A549 (cell line): ENCODE results near the gene AFF3. TPM values are rescaled to one million over a fixed set of nuclear protein-coding genes. Genes with fewer than 3 reads are reported as not detected.

Source experiments
- ATAC-seq, 2 experiments: fragments of 200-7000 bp in 1 of 2; fragments of >200 bp in 1 of 2; cut with Nextera tagmentation in 1 of 2; cut with Tn5 transposase in 1 of 2; 3 replicates each; pipeline versions ENCODE4 v1.8.0 to v1.9.1; 2018 to 2020; ENCODE audit warnings: mild to moderate bottlenecking in 1 of 2, moderate library complexity in 1 of 2
- CTCF ChIA-PET: fragments of 300-600 bp; sonication (Branson Sonifier 250); formaldehyde crosslinking; extraction: SDS; loops from one replicate; lab custom pipeline; 2021; ENCODE audit warnings: antibody characterized with exemption, inconsistent platforms; lab: Yijun Ruan, JAX
- POLR2A ChIA-PET: fragments of 350-600 bp; formaldehyde crosslinking; extraction: SDS; loops from one replicate; lab custom pipeline; 2021; ENCODE audit warnings: antibody characterized with exemption, inconsistent platforms; lab: Yijun Ruan, JAX
- DNase-seq, 2 experiments: peaks; one replicate each; pipeline versions ENCODE4 v3.0.0 to v3.0.0-alpha.2; 2011 to 2016; ENCODE audit warnings: low read depth in 1 of 2, low spot score in 1 of 2
- FAIRE-seq: peaks from 2 replicates; lab custom pipeline; 2011; peaks lifted over from hg19 to GRCh38; lab: Jason Lieb, UNC
- H3K27ac ChIP-seq, 2 experiments: fragments of >200 bp; sonication (Bioruptor Twin); formaldehyde crosslinking; 3 replicates each; pipeline ENCODE4 v1.5.1; 2016 to 2017
- H3K4me1 ChIP-seq: fragments of >200 bp; sonication (Bioruptor Twin); formaldehyde crosslinking; 3 replicates; pipeline ENCODE4 v1.6.1; 2016
- H3K4me2 ChIP-seq: fragments of >200 bp; sonication (Bioruptor Twin); formaldehyde crosslinking; 3 replicates; pipeline ENCODE4 v1.6.1; 2016
- H3K4me3 ChIP-seq: fragments of >200 bp; sonication (Bioruptor Twin); formaldehyde crosslinking; 3 replicates; pipeline ENCODE4 v1.5.1; 2016
- H3K9me3 ChIP-seq: fragments of >200 bp; sonication (Bioruptor Twin); formaldehyde crosslinking; 3 replicates; pipeline ENCODE4 v1.6.1; 2016
- BCL3 ChIP-seq: fragments of >200 bp; sonication (Bioruptor Twin); formaldehyde crosslinking; IDR thresholded peaks from 3 replicates; pipeline ENCODE4 v1.6.1; 2016
- BHLHE40 ChIP-seq: IDR thresholded peaks from 2 replicates; pipeline ENCODE4 v1.6.1; 2012; ENCODE audit warnings: low read depth, low read length, inconsistent platforms
- CBX2 ChIP-seq: fragments of 200-600 bp; sonication (generic); IDR thresholded peaks from 2 replicates; pipeline ENCODE4 v1.6.1; 2016; ENCODE audit warnings: low read depth, mild to moderate bottlenecking, borderline replicate concordance
- CBX8 ChIP-seq: fragments of 200-600 bp; sonication (generic); IDR thresholded peaks from 2 replicates; pipeline ENCODE4 v1.6.1; 2016
- CHD2 ChIP-seq: fragments of 150-350 bp; IDR thresholded peaks from 2 replicates; pipeline ENCODE4 v1.6.1; 2014; ENCODE audit warnings: low read length; ENCODE audit not compliant: partially characterized antibody
- CTCF ChIP-seq: fragments of >200 bp; sonication (Bioruptor Twin); formaldehyde crosslinking; IDR thresholded peaks from 3 replicates; pipeline ENCODE4 v1.5.1; 2016
- ELK1 ChIP-seq: fragments of 150-350 bp; IDR thresholded peaks from 2 replicates; pipeline ENCODE4 v1.6.1; 2014; ENCODE audit warnings: low read depth, mild to moderate bottlenecking, low read length
- EP300 ChIP-seq, 2 experiments: fragments of >200 bp; sonication (Bioruptor Twin); formaldehyde crosslinking; IDR thresholded peaks; 2 replicates in 1 of 2; 3 replicates in 1 of 2; pipeline ENCODE4 v1.6.1; 2016 to 2017
- ESRRA ChIP-seq: fragments of 150-350 bp; IDR thresholded peaks from 2 replicates; pipeline ENCODE4 v1.6.1; 2014; ENCODE audit warnings: mild to moderate bottlenecking, low read length, borderline replicate concordance
- FOSL2 ChIP-seq, 2 experiments: fragments of 450-650 bp in 1 of 2; fragments of >200 bp in 1 of 2; sonication (Bioruptor Twin) in 1 of 2; formaldehyde crosslinking; IDR thresholded peaks; 2 replicates each; pipeline versions ENCODE4 v1.5.0 to v1.6.1; 2016 to 2020; ENCODE audit warnings: mild to moderate bottlenecking in 1 of 2, moderate library complexity in 1 of 2
- GATA3 ChIP-seq: IDR thresholded peaks from 2 replicates; pipeline ENCODE4 v1.6.1; 2012; ENCODE audit warnings: borderline replicate concordance
- HOXB13 ChIP-seq: fragments of 250-450 bp; sonication (Bioruptor Pico); IDR thresholded peaks from 2 replicates; pipeline ENCODE4 v1.5.0; 2020; ENCODE audit warnings: low read depth, mild to moderate bottlenecking, moderate library complexity
- KDM5A ChIP-seq: fragments of 200-600 bp; sonication (generic); IDR thresholded peaks from 2 replicates; pipeline ENCODE4 v1.6.1; 2016; ENCODE audit warnings: antibody characterized with exemption, mild to moderate bottlenecking
- NR3C1 ChIP-seq: fragments of >200 bp; sonication (Bioruptor Twin); formaldehyde crosslinking; IDR thresholded peaks from 3 replicates; pipeline ENCODE4 v1.6.1; 2017
- PHF8 ChIP-seq: fragments of 200-600 bp; sonication (generic); IDR thresholded peaks from 2 replicates; pipeline ENCODE4 v1.6.1; 2016; ENCODE audit warnings: low read depth, mild to moderate bottlenecking, antibody characterized with exemption, moderate library complexity, borderline replicate concordance
- RFX5 ChIP-seq: fragments of 450-650 bp; IDR thresholded peaks from 2 replicates; pipeline ENCODE4 v1.7.1; 2014; ENCODE audit warnings: antibody characterized with exemption, mild to moderate bottlenecking, moderate library complexity
- TFCP2L1 ChIP-seq: fragments of 250-450 bp; sonication (Bioruptor Pico); IDR thresholded peaks from 2 replicates; pipeline ENCODE4 v1.5.0; 2021; ENCODE audit warnings: mild to moderate bottlenecking
- TP53 ChIP-seq: fragments of 250-450 bp; sonication (Bioruptor Pico); IDR thresholded peaks from 2 replicates; pipeline ENCODE4 v1.5.0; 2021; ENCODE audit warnings: mild to moderate bottlenecking, moderate library complexity
- USF2 ChIP-seq: fragments of 450-650 bp; IDR thresholded peaks from 2 replicates; pipeline ENCODE4 v1.6.1; 2014; ENCODE audit warnings: antibody characterized with exemption
- ZC3H11A ChIP-seq: fragments of 450-650 bp; IDR thresholded peaks from 2 replicates; pipeline ENCODE4 v1.6.1; 2014; ENCODE audit warnings: antibody characterized with exemption, mild to moderate bottlenecking
- ZNF302 ChIP-seq: fragments of 250-450 bp; sonication (Bioruptor Pico); IDR thresholded peaks from 2 replicates; pipeline ENCODE4 v1.9.0; 2021; ENCODE audit warnings: inconsistent platforms, mild to moderate bottlenecking, moderate library complexity
- ZSCAN20 ChIP-seq: fragments of 250-450 bp; sonication (Bioruptor Pico); IDR thresholded peaks from 2 replicates; pipeline ENCODE4 v1.8.0; 2022; ENCODE audit warnings: mild to moderate bottlenecking, moderate library complexity
- WGBS: methylation state at CpG from one replicate; pipeline ENCODE4 v1.1.6; 2017; ENCODE audit errors: missing lambda C conversion rate; 5-methylcytosine and 5-hydroxymethylcytosine counted together
- polyA plus RNA-seq, 4 experiments: library from polyadenylated mRNA; depleted of rRNA in 3 of 4; stranded (reverse); fragments of >200 nt; fragmentation: RNase III in 1 of 4; extraction: RNeasy Plus Mini Kit Qiagen cat#74134 plus additional on column Dnase treatment in 1 of 4; gene quantifications; 2 replicates in 3 of 4; 3 replicates in 1 of 4; pipeline ENCODE4 v1.2.3, GENCODE V29; 2011 to 2017

The AFF3 gene
- polyA plus RNA-seq, 2 of the 4 experiments (the other 2 are of a cell fraction) = not detected

- TF ChIP-seq NR3C1 = no peak
- no peak for TF ChIP-seq HOXB13 (CRISPR knock-in tag)
- TF ChIP-seq BCL3 = no peak
Measured at GRCh38 chr2:100039291-100039980, 103.0 kb downstream of the AFF3 start (continued).

- no peak overlapping the region for H3K4me3 ChIP-seq
- WGBS = 52% methylated on average over 6 of the region's 6 CpGs
- no peak overlapping the region for H3K27ac ChIP-seq
- TF ChIP-seq KDM5A = no peak
- no peak for TF ChIP-seq GATA3
- TF ChIP-seq EP300 (IDR thresholded peaks at IDR 0.05) = no peak
- no peak for FAIRE-seq
- no peak for ATAC-seq
- no peak overlapping the region for H3K4me2 ChIP-seq
- CTCF ChIA-PET = interaction anchor here (0.6 to 0.7 kb wide), 2 partner anchors 29 to 51 kb away, joined by 3 to 5 read pairs; no protein-coding TSS in a partner anchor
- DNase-seq = no peak
- POLR2A ChIA-PET = interaction anchor here (0.6 kb wide), 1 partner anchor 23 kb away, joined by 4 read pairs; no protein-coding TSS in a partner anchor
- no peaks in the 10 kb centered on the region for H3K4me1 ChIP-seq
- no peaks in the 10 kb centered on the region for H3K9me3 ChIP-seq
Measured at GRCh38 chr2:100038011-100038410, 104.4 kb downstream of the AFF3 start.

- H3K4me1 ChIP-seq = no peaks in the 10 kb centered on the region
- H3K4me3 ChIP-seq = no peak overlapping the region
- TF ChIP-seq ELK1 = no peak
- no peak for TF ChIP-seq RFX5
- no peak for TF ChIP-seq ZNF302
- no peak for TF ChIP-seq USF2
- TF ChIP-seq CHD2 = no peak
- TF ChIP-seq ZSCAN20 = no peak
- TF ChIP-seq CBX2 = no peak
- no peak for TF ChIP-seq CTCF
- TF ChIP-seq KDM5A = no peak
- TF ChIP-seq NR3C1 = no peak
- no peak for TF ChIP-seq CBX8
- no peak for TF ChIP-seq TFCP2L1 (CRISPR knock-in tag)
- TF ChIP-seq BHLHE40 = no peak
- TF ChIP-seq PHF8 = no peak
- TF ChIP-seq TP53 (CRISPR knock-in tag) = no peak
- TF ChIP-seq GATA3 = no peak
- no peak for TF ChIP-seq ESRRA
- no peak for TF ChIP-seq ZC3H11A
- no peak for TF ChIP-seq FOSL2 (IDR thresholded peaks at IDR 0.05)
- no peak for TF ChIP-seq FOSL2 (CRISPR knock-in tag; IDR thresholded peaks at IDR 0.05)
- no peak overlapping the region for H3K4me2 ChIP-seq
- ChIA-PET CTCF (no interaction called here), POLR2A (no interaction called here)
- FAIRE-seq = no peak
- no peak for DNase-seq
- no peaks in the 10 kb centered on the region for H3K9me3 ChIP-seq
- H3K27ac ChIP-seq = no peak overlapping the region
- ATAC-seq = no peak
- 38% methylated on average over 4 of the region's 4 CpGs for WGBS
Measured at GRCh38 chr2:100036793-100037192, 105.6 kb downstream of the AFF3 start.
